ENCODE results near the gene BET1. TPM values are rescaled to one million over a fixed set of nuclear protein-coding genes. Genes with fewer than 3 reads are reported as not detected.

BET1 gene
- total and polyA plus RNA-seq, 9 of the 15 experiments (the other 6 are each of a cell fraction or from before 2014, with no cell fraction given): 15.8 to 190 (median 37.8) TPM

DNA sequence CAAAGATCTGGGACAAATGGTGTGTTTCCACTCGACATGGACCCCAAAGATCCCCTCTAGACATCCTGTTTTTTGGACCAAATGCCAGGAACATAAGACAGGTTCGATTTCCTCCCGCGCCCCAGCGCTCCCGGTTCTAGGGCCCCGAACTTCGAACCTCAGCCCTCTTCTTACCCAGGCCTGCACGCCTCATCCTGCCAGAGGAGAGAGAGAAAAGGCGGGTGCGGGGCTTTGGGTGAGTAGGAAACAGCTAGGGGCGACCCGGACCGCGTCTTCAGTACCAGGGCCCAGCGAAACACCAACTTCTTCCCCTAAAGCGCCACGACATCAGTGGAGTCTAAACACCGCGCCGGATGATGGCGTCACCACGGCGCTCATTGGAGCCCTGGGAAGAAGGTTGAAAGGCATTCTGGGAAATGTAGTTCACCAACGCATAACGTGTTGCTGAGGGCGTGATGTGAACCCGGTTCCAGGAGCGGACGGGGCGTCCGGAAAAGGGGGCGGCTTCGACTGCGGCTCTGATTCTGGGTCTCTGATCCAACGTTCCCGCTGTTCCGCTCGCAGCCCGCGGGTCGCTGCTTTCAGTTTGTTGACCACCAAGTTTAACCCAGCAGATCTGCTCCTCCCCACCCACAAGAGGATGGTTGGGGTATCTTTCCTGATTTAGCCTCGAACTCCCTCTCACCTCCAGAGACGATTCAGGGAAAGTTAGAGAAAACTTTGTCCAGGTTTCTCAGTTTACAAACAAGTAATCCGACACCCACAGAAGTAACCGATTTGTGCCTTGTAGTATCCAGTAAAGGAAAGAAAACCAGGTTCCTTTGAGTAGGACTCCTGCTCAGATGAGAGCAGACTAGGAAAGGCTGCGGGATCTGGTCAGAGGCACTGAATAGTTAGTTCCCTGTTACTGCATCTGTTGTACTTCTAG lies at the start of gene BET1 (continued):
- TF ChIP-seq, protein P1, sequence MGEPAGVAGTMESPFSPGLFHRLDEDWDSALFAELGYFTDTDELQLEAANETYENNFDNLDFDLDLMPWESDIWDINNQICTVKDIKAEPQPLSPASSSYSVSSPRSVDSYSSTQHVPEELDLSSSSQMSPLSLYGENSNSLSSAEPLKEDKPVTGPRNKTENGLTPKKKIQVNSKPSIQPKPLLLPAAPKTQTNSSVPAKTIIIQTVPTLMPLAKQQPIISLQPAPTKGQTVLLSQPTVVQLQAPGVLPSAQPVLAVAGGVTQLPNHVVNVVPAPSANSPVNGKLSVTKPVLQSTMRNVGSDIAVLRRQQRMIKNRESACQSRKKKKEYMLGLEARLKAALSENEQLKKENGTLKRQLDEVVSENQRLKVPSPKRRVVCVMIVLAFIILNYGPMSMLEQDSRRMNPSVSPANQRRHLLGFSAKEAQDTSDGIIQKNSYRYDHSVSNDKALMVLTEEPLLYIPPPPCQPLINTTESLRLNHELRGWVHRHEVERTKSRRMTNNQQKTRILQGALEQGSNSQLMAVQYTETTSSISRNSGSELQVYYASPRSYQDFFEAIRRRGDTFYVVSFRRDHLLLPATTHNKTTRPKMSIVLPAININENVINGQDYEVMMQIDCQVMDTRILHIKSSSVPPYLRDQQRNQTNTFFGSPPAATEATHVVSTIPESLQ (CRISPR knock-in tag; IDR thresholded peaks at IDR 0.05): no peak
- TF ChIP-seq KDM1A (IDR thresholded peaks at IDR 0.05) (no peak), ZNF197 (CRISPR knock-in tag; IDR thresholded peaks at IDR 0.05; ENCODE audit: low read depth) (no peak), ZNF253 (CRISPR knock-in tag; conservative IDR thresholded peaks at IDR 0.05) (no peak), ELF1 (tag; IDR thresholded peaks at IDR 0.05) (peak; percentile 50; the same call in 1 of the 2 replicates), TAF15 (IDR thresholded peaks at IDR 0.05; ENCODE audit: low read depth, low read length) (no peak), ZSCAN29 (IDR thresholded peaks at IDR 0.05) (0 out of 2 replicates have a peak, but pooled peaks have one; percentile 45), TEAD2 (tag; IDR thresholded peaks at IDR 0.05) (no peak), NCOA1 (IDR thresholded peaks at IDR 0.05; ENCODE audit: low read depth) (no peak), HMG20A (CRISPR knock-in tag; conservative IDR thresholded peaks at IDR 0.05) (no peak), NEUROD1 (IDR thresholded peaks at IDR 0.05; ENCODE audit: borderline replicate concordance, low read depth, low read length, partially characterized antibody) (no peak), NR4A1 (CRISPR knock-in tag; IDR thresholded peaks at IDR 0.05) (no peak), NR4A1 (tag; IDR thresholded peaks at IDR 0.05) (no peak), YBX1 (IDR thresholded peaks at IDR 0.05) (no peak), HNRNPLL (IDR thresholded peaks at IDR 0.05; ENCODE audit: low read depth, low read length, poor library complexity, severe bottlenecking) (no peak), ZNF274 (IDR thresholded peaks at IDR 0.05; ENCODE audit: borderline replicate concordance, low read depth, low read length) (no peak), MAZ (CRISPR knock-in tag; conservative IDR thresholded peaks at IDR 0.05 in 1 of 2, IDR thresholded peaks at IDR 0.05 in 1 of 2) (peak in 1 of 2 experiments; percentile 57; a peak in 2 of 4 replicates), HDAC3 (IDR thresholded peaks at IDR 0.05; ENCODE audit: borderline replicate concordance, partially characterized antibody) (no peak), NFIX (CRISPR knock-in tag; IDR thresholded peaks at IDR 0.05; ENCODE audit: low read depth) (no peak), ZZZ3 (IDR thresholded peaks at IDR 0.05) (no peak), HOXB6 (CRISPR knock-in tag; IDR thresholded peaks at IDR 0.05; ENCODE audit: borderline replicate concordance) (no peak; the same call in 1 of the 2 replicates)
- TF ChIP-seq, protein P2, sequence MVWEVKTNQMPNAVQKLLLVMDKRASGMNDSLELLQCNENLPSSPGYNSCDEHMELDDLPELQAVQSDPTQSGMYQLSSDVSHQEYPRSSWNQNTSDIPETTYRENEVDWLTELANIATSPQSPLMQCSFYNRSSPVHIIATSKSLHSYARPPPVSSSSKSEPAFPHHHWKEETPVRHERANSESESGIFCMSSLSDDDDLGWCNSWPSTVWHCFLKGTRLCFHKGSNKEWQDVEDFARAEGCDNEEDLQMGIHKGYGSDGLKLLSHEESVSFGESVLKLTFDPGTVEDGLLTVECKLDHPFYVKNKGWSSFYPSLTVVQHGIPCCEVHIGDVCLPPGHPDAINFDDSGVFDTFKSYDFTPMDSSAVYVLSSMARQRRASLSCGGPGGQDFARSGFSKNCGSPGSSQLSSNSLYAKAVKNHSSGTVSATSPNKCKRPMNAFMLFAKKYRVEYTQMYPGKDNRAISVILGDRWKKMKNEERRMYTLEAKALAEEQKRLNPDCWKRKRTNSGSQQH (CRISPR knock-in tag; IDR thresholded peaks at IDR 0.05): no peak
- TF ChIP-seq, protein P3, sequence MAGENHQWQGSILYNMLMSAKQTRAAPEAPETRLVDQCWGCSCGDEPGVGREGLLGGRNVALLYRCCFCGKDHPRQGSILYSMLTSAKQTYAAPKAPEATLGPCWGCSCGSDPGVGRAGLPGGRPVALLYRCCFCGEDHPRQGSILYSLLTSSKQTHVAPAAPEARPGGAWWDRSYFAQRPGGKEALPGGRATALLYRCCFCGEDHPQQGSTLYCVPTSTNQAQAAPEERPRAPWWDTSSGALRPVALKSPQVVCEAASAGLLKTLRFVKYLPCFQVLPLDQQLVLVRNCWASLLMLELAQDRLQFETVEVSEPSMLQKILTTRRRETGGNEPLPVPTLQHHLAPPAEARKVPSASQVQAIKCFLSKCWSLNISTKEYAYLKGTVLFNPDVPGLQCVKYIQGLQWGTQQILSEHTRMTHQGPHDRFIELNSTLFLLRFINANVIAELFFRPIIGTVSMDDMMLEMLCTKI (IDR thresholded peaks at IDR 0.05; ENCODE audit: partially characterized antibody): no peak
